SH-SY5Y (cell line): ENCODE data around the gene NGEF.

Experiments
- GATA2 ChIP-seq: IDR thresholded peaks from 2 replicates; pipeline ENCODE4 v1.6.1; 2011; ENCODE audit warnings: mild to moderate bottlenecking, low read depth, low read length
- GATA3 ChIP-seq: IDR thresholded peaks from 2 replicates; pipeline ENCODE4 v1.6.1; 2011; ENCODE audit warnings: low read depth, mild to moderate bottlenecking, low read length, moderate library complexity

- TF ChIP-seq GATA2 (no peak), GATA3 (no peak)
These were observed 114.2 kb downstream of the NGEF start for GRCh38 chr2:232898592-232899543.
